ENCODE results near the gene SLC13A3.

DNA sequence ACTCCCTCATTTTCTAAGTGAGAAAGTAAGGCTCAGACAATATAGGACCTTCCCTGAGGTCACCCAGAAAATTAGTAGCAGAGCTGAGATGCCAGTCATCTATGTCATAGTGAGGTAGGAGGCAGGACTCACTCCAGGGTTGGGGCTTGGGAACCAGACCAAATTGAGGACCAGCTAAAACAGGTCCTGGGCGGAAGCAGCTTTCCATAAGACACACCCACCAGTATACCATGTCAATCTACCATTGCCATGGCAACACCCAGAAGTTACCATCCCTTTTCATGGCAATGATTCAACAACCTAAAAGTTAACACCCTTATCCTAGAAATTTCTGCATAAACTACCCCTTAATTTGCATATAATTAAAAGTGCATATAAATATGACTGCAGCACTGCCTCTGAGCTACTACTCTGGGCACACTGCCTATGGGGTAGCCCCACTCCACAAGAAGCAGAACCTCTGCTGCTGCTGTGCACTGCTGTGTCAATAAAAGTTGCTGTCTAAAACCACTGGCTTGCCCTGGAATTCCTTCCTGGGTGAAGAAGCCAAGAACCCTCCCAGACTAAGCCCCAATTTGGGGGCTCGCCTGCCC lies 70.5 kb downstream of the SLC13A3 start:
- TF ChIP-seq, protein P1, sequence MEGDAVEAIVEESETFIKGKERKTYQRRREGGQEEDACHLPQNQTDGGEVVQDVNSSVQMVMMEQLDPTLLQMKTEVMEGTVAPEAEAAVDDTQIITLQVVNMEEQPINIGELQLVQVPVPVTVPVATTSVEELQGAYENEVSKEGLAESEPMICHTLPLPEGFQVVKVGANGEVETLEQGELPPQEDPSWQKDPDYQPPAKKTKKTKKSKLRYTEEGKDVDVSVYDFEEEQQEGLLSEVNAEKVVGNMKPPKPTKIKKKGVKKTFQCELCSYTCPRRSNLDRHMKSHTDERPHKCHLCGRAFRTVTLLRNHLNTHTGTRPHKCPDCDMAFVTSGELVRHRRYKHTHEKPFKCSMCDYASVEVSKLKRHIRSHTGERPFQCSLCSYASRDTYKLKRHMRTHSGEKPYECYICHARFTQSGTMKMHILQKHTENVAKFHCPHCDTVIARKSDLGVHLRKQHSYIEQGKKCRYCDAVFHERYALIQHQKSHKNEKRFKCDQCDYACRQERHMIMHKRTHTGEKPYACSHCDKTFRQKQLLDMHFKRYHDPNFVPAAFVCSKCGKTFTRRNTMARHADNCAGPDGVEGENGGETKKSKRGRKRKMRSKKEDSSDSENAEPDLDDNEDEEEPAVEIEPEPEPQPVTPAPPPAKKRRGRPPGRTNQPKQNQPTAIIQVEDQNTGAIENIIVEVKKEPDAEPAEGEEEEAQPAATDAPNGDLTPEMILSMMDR (IDR thresholded peaks at IDR 0.05; ENCODE audit: insufficient read depth, low read depth, low read length): no peak
- TF ChIP-seq EZH2 (IDR thresholded peaks at IDR 0.05; ENCODE audit: insufficient read depth, low read length): no peak

Measured in astrocyte (in vitro differentiated cells and primary cell).